Eye (tissue), 1 donor: ENCODE data around the gene ITGA8.
"Not testable (repeated sequence)": the region's sequence is repeated elsewhere in the genome, so short reads cannot be mapped to it uniquely, and the experiment has no call there.

Source experiments
- DNase-seq: peaks from one replicate; pipeline ENCODE4 v3.0.0-alpha.2; 2015

Gene ITGA8

DNA sequence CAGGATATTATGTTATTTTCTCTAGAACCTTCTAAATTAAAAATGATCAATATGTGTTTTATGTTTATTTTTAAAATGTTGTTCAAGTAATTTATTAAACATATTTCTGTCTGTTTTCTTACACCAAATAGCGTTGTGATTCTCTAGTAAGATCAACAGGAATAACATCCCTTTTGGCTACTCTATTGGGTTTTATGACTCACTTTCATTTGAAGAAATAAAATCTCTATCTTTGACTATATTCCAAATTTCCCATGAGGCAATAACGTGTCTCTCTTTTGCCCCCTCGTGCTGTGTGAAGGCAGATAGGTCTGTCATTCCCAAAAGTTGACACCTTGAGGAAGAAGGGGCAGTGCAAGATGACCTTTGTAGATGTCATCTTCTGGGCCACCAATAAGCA is 40.9 kb downstream of the ITGA8 start:
- DNase-seq: no peak

DNA sequence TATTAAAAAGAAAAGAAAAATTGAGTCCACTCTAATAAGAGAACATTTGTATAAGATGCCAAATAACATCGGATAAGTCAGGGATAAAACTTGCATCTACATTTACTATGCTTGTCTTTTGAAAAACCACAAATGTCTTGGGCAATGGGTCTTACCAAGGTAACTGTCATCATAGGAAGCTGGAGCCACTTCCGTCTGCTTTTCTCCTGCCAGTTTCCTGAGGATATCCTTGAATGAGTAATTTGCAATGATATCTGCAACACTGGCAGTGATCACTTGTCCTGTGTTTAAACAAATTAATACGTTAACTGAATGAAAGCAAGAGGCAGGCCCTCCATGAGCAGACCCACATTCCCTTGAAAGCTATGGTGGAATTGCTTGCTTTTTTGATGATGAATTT is 47.3 kb downstream of the ITGA8 start:
- no peak for DNase-seq

DNA sequence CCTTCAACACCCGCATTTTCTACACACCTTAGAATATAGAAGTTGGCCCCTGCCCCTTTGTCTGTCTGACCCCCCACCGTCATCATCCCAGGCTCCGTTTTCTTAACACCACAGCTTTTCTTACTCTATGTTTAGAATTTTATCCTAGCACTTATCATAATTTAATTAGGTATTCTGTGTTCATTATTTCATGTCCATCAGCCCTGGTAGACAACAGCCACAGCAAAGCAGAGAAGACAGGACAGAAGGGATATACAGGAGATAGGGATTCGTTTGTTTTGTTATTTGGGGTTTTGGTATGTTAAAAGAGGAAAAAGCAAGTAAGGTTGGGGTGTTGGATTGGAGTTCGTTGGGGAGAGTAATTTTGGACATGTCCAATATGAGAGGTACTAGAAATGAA is 48.8 kb downstream of the ITGA8 start:
- no peak for DNase-seq

DNA sequence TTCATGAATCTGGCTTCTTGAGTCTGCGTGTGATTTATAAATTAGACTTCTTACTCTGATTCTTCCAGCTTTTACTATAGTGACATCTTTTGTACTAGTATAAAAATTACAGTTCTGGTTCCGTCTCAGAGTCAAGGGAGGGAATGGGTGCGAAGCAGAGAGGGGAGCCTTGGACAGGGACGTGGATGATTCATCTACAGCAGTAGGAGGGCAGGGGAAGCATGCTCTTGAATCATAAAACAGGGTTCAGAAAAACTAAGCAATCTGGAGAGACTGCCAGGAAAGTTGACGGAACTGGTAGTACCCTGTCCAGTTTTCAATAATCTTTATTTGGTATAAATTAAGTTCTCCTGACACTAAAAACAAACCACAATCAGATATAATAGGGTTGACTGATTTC is 58.1 kb downstream of the ITGA8 start:
- no peak for DNase-seq

DNA sequence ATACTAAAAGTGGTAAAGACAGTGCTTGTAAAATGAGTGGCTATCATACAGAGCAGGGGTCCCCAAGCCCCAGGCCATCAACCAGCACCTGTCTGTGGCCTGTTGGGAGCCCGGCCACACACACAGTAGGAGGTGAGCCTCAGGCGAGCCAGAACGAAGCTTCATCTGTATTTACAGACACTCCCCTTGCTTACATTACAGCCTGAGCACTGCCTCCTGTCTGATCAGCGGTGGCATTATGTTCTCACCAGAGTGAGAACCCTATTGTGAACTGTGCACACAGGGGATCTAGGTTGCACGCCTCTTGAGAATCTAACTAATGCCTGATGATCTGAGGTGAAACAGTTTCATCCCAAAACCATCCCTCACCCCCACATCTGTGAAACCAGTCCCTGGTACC is 58.7 kb downstream of the ITGA8 start:
- DNase-seq: no peak

DNA sequence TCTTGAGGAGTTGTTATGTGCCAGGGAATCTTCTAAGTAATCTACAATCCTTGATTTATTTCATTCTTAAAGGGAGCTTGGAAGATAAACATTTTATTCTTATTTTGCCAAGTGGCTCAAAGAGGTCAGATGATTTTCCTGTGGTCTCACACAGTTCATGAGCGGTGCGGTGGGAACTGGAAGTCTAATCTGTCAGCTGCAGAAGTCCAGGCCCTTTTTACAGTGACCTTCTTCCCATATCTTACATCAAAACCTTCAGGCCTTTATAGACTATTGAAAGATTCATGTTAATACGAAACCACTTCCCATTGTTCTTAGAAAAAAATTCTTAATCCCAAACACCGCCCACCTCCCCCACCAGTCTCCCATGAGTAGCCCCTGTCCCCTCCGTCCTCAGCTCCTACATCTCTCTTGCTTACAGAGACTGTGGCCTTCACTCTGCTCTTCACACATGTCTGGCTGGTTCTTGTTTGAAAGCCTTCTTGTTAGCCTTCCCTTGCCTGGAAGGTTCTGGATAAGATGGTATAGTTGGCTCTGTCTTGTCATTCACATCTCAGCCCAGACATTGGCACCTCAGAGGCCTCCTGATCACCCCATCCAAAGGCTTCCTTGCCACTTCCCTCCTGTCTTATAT is 61.5 kb downstream of the ITGA8 start:
- no peak for DNase-seq

DNA sequence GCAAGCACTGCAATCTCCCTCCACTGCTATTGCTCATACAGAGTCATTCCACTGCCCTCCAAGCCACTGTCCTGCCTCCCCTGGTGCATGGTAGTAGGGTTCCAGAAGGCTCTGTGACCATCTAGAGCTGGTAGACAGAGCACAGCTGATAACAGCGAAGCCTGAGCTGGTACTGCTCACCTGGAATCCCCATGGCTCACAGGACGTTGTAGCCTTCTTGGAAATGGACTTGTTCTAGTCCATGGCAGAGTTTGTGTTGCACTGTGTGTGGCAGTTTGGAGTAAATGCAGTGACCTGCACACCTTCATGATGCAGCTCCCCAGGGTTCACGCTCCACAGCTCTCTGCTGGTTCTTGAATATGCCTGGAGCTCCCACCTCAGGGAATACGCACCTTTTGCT is 67.0 kb downstream of the ITGA8 start:
- no peak for DNase-seq

DNA sequence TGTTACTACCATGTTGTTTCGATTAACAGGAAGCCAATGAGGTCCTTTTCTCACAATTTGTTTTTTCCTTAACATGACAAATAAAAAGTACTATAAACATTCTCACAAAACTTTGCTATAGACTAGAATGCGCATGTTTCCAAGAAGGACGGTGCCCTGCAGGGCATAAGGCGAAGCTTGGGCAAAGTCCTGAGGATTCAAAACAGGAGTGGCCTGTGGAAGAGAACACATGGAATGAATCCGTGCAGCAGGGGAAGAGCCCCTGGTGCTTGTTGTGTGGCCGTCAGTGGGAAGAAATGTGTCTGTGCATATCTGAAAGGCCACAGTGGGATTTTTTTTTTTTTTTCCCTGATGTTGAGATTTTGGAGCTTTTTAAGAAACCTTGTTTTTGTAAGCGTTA is 67.6 kb downstream of the ITGA8 start:
- DNase-seq: no peak

DNA sequence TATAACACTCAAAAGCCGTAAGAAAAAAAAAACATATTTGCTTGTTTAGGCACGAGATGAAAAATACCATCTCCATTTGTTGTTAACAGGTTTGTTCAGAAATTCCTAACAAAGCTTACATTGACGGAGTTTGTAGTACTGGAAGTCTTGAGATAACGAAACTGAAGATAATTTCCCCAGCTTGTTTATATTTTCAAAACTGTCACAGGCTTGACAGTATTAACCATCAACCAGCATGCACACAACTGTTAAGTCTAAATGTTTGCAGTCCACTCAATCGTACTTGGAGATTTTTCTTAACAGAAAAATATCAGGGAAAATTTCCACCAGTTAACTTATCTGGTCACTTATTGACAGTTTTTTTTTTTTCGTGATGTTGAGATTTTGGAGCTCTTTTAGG is 68.5 kb downstream of the ITGA8 start:
- no peak for DNase-seq

DNA sequence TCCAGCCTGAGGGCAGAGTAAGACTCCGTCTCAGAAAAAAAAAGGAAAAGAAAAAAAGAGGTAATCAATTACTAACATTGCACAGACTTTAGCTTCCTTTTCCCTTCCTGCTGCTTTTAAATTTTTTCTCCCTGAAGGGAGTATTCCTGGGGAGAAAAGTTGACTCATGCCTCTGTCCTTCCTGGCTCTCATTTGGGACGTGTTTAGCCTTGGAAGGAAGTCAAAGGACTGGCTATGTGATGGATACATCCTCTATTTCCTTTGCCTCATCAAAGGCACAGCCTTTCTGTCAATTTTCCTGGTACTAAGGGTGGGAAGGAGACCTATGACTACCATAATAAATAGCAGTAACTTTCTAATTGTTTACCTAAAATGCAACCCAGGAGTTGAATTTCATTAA is 77.6 kb downstream of the ITGA8 start:
- no peak for DNase-seq

DNA sequence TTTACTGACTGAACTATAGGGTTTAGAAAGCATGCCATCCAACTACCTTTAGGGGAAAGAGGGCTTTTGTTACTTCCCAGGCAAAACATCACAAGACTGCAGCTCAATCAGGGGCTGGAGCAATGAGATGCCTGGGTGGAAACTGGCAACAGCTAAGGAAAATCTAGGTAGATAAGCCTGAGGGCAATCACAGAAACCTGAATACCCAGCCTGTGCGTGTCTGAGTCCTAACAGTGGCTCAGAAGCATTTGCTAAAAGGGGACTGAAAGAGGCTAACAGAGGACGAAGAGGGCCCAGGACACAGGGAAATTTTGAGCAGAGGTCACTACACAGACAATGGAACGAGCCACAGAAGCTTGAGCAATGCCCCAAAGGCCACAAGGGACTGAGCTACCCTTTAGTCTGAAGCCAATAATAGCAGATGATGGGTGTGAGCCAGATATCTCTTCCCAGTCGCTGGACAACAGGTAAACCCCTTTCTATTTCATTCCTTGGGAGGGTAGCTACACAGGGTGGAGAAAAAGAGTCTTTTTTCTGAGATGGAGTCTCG is 79.1 kb downstream of the ITGA8 start:
- no peak for DNase-seq

DNA sequence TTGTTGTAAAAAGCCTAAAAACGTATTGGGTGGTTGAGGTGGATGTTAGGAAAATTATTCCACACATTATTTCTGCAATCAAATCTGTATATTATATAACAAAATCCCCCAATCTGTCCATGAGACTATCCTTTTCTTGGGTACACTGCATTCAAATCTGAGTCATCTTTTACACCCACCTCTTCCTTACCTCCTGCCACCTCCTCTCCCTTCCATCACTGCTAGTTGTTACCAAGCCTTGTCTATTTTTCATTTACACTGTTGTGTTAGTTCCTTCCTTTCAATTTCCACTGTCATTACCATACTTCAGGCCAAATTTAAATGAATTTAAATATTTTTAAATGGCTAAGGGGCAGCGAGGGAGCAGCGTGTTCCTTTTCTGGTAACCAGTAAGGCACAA is 83.3 kb downstream of the ITGA8 start:
- DNase-seq: no peak

DNA sequence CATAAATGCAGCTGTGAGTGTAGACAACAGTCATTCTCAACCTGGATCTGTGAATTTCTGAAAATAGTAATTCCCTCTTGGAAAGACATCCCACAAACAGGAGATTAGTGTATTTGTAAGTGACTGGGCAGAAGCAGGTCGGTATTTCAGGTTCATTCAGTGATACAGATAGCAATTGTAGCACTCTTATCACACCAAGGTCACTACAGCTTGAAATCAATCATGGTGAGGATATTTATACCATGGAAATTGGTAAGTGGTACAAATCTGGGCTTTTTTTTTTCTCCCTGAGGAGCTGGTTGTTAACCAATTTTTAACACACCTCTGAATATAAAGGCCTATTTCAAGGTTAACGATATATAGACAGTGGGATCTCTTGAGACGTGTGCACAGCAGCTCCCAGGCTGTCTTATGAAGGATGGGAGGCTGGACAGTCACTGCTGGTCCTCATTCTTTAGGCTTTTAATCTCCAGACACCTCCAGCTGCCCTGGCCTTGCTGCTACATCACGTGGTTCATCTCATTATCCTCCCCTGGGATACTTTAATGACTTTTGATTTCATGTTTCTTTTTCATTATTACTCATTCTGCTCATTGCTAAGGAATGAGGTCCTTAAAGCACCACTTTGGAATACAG is 87.1 kb downstream of the ITGA8 start:
- DNase-seq: no peak

DNA sequence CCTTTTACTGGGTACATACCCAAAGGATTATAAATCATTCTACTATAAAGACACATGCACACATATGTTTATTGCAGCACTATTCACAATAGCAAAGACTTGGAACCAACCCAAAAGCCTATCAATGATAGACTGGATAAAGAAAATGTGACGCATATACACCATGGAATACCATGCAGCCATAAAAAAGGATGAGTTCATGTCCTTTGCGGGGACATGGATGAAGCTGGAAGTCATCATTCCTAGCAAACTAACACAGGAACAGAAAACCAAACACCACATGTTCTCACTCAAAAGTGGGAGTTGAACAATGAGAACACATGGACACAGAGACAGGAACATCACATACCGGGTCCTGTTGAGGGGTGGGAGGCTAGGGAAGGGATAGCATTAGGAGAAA is 88.5 kb downstream of the ITGA8 start:
- not testable (repeated sequence) for DNase-seq

DNA sequence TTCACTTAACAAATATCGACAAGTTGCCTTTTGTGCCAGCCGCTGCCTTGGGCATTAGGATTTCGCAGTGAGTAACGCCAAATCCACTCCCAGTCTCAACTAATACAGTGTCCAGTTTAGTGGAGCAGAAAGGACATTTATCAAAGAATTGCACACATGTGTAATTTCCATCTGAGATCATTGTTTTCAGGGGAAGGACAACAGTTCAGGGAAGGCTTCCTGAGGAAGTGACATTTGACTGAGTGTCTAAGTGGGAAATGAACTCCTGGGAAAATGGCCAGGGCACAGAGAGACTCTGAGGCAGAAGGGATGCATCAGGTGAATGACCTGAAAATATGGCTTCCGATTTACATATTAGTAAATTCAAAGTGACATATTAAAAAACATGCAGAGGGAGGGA is 89.4 kb downstream of the ITGA8 start:
- no peak for DNase-seq

DNA sequence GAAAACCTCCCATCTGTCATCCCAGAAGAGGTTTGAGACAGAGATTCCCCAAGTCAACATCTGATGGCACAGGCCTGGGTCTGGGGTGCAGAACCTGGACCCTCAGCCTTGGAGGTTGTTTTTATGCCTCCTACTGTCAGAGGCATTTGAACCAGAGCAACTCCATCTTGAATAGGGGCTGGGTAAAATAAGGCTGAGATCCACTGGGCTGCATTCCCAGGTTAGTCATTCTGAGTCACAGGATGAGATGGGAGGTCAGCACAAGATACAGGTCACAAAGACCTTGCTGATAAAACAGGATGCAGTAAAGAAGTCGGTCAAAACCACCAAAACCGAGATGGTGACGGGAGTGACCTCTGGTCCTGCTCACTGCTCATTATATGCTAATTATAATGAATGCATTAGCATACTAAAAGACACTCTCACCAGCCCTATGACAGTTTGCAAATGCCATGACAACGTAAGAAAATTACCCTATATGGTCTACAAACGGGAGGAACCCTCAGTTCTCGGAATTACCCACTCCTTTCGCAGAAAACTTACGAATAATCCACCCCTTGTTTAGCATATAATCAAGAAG is 92.0 kb downstream of the ITGA8 start:
- no peak for DNase-seq

DNA sequence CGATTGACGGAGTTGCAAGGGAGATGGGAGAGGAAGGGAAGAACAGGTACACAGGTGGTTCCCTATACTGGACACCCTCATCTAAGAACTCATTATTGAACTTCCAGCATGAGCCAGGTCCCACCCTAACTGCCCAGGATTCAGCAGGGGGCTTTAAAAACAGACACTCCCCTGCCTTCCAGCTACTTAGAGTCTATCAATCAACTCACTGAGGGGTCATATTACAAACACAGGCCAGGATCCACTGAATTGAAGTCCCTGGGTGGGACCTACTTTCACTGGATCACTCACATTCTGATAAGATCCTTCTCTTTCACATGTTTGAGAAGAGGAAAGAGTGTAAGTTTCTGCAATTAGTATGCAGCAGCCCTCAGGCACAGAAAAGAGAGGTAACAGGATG is 92.8 kb downstream of the ITGA8 start:
- DNase-seq: no peak

DNA sequence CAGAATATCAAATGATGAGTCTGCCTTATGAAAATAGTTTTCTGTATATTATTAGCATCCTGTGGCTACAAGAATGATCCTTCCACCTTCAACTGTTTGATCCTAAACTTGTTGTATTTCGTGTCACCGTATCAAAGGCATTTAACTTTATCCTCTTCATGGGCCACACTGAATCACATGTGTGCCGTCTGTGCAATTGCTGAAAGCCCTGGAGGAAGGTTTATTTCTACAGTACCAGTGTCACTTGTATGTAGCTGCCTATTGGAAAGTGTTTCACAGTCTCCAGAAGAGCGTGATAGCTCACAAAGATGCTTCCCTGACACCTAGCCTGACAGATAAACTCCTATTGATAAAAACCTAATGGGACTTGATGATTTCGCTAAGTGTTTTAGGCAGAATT is 94.5 kb downstream of the ITGA8 start:
- DNase-seq: no peak

DNA sequence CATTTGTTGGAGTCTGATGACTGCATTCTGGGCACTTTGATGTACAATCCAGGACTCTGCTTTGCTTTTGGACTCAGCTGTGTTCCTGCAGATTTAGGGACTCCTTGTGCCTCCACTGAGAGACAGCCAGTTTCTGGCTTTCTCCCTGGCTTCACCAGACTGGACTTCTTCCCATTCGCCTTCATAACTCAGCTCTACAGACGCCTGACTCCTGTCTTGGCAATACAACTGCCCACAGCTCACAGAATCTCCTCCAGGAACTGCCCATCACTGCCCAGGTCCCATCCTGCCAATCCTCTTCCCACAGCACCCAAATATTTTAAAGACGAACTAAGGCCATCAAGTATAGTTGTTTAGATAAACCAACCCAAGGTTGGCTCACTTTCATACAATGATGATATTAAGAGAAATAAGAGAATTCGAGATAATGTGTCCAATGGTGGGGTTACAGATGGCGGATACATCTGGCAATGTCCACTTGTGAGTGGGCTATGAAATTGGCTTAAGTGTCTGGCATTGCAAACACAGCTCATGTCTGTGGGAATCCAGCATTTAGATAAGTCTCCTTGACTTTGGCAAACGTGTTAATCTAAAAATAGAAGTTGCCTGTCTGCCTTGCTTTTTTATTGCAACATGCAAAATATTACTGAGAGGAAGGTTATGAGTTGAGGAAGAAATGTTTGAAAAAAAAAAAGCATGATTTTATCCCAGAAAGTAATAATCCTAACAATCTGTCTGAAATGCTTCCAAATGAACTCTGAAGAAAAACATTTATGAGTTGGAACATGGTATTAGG is 95.1 kb downstream of the ITGA8 start:
- DNase-seq: no peak

DNA sequence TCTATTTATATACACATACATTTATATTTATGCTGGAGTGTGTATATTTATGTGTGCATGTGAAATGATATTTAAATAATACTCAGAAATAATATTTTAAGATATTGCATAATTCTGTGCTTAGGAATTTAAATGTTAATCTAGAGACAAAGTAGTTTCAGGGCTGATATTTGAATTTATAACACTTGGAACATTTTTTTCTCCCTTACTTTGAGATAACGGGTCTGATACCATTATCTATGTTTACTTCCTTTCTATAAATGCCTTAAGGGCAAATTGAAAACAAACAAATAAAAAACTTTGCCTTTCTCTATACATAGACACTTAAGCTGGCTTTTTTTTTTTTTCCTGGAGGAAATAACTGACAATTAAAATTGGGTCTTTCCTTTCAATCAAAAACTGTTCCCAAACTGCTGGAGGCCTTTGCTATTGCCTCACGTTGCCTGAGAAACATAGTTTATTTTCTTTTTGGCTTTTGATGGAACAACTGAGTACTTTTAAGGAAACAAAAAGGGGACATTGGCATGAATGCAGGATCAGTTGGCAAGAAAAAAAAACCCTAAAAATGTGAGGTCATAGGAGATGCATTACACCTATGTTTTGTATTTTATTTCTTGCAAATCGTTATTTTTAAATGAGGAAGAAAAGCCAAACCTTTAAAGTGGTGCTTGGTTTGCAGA is 98.7 kb downstream of the ITGA8 start:
- DNase-seq: no peak

DNA sequence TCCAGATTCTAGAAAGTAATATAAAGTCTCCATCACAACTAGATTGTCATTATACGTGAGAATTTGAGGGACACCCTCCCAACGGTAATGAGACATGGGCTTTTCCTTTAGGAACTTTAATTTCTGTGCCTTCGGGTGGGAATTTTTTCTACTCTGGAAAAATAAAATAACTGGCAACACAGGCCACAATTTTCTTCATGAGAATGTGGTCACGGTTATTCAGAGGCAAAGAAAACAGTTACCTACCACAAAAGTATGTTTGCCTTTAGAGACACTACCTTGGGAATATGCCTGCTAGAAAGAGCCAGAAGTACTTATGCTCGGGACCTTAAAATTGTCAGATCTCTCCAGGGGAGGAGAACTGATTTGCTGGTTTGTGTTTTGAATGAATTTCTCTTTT is 99.4 kb downstream of the ITGA8 start:
- DNase-seq: no peak

DNA sequence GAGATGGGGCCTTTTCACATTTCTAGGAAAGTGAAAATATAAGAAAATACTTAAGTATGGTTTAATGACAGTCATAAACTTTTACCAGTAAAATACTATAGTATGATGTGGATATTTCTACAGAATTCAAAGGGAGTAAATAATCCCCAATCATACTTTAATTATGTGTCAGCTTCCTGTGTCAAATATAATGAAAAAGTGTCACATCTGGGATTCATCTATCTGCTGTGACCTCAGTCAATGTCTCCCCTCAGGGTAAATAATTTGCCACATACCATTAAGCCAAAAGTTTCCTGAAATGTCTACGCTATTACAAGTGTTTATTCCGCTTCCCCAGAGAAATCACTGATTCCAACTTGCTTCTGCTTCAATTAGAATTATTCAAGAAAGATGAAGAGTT is 110.5 kb downstream of the ITGA8 start:
- DNase-seq: peak; percentile 34

DNA sequence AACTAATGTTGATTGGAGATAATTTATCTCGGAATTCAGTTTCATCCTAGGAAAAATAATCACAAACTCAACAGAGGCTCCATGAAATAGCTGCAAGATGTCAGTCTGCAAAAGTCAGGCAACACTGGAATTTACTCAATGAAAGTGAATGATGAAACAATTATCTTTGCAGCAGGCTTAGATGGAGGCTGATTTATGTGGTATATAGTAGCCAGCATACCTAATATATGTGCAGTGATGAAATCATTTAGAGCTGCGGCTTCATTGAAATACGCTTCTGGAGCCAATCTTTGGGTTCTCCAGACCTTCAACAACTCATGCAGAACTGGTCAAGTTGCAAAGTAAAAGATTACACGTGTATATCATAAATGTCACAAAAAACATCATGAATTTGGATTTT is 113.3 kb downstream of the ITGA8 start:
- no peak for DNase-seq
